Activated naive CD4-positive, alpha-beta T cell treated with anti-CD3 and anti-CD28 coated beads, Interleukin-2, amount 50 U/mL, for 72 hours (primary cell): Measurements from ENCODE around the gene PIGW. TPM values are rescaled to one million over a fixed set of nuclear protein-coding genes. Genes with fewer than 3 reads are reported as not detected.
A peak's percentile ranks its signal among the peaks of the same experiment; 100 is the strongest.

Source experiments
- ATAC-seq, 2 donors: fragments of 150-1000 bp; cut with Tn5 transposase; 2 replicates each; pipeline ENCODE4 v1.10.0; 2021; ENCODE audit warnings: mild to moderate bottlenecking in 2 of 2, moderate library complexity in 2 of 2
- DNase-seq, 2 donors: peaks; one replicate each; pipeline ENCODE4 v3.0.0; 2021 to 2022; ENCODE audit warnings: low spot score in 2 of 2
- H3K27ac Mint-ChIP-seq, 2 donors: one replicate each; pipeline ENCODE4 v1.8.0; 2022; ENCODE audit warnings: mild to moderate bottlenecking in 2 of 2, mixed read lengths in 2 of 2
- H3K36me3 Mint-ChIP-seq, 2 donors: one replicate each; pipeline ENCODE4 v1.8.0; 2022; ENCODE audit warnings: mixed read lengths in 2 of 2
- H3K9me3 Mint-ChIP-seq, 2 donors: one replicate each; pipeline ENCODE4 v1.8.0; 2022; ENCODE audit warnings: mixed read lengths in 2 of 2
- total RNA-seq, 2 donors: library from RNA; stranded (reverse); gene quantifications; one replicate each; pipeline ENCODE4 v1.2.3, GENCODE V29; 2022

Gene PIGW
- total RNA-seq, 2 donors from 2014 or later, result 7.7 to 11.6 TPM

DNA sequence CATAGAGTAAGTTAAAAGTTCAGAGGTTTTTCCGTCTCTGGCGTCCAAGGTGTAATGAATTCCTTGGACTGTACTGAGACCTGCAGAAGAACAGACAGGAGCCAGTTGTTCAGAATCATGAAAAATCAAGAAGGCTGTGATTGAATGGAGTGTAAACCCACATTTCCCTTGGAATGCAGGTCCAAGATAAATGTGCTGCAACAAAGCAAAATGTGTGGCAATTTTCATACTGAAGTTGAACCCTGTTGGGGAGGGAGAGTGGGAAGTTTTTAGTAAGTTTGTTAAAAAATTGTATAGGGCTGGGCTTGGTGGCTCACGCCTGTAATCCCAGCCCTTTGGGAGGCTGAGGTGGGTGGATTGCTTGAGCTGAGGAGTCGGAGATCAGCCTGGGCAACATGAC is 31.3 kb downstream of the PIGW start:
- ATAC-seq, result no peak
- DNase-seq, result no peak
- H3K27ac Mint-ChIP-seq, result no peak overlapping the region
- H3K9me3 Mint-ChIP-seq, result no peaks in the 10 kb centered on the region
- H3K36me3 Mint-ChIP-seq, result peaks cover 0 to 5% of the 10 kb centered on the region in 2 donors

DNA sequence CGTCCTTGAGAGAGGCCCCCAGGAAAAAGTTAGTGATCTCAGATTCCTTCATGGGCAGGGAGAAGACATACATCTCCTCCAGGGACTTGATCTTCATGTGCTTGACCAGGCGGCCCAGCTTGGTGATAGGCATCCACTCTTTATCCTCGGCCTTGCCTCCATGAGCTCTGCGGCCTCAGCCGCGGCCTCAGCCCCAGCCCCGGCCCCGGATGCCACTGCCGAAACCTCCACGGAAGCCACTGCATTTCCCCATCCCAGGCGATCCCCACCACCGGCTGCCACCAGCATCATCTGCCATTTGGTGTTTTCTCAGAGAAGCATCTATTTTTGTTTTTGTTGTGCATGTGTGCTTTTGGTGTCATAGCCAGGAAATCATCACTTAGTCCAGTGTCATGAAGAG is 40.2 kb downstream of the PIGW start:
- no peak for ATAC-seq
- Mint-ChIP-seq H3K9me3 (no peaks in the 10 kb centered on the region), H3K27ac (peak overlapping the region in 1 of 2 donors; percentile 15), H3K36me3 (peaks cover 9 to 14% of the 10 kb centered on the region in 2 donors)
- no peak for DNase-seq

DNA sequence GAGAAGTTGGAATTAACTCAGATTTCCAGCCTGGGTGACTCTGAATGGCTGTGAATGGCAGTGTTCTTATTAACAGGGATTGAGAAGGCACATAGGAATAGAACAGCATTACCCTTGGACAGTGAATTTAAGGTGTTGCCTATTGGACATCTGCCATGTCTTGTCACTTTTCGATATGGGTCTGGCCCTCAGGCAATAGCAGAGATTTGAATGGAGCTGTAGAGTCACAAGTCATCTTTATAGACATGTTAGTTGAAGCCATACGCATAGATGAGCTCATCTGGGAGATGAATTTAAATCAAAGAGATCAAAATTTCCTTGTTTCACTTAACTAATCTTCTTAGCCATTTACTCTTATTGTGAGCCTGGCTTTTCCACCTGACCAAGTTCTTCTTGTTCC is 42.0 kb downstream of the PIGW start:
- no peak for ATAC-seq
- Mint-ChIP-seq H3K27ac (no peak overlapping the region), H3K36me3 (peaks cover 9 to 17% of the 10 kb centered on the region in 2 donors), H3K9me3 (no peaks in the 10 kb centered on the region)
- no peak for DNase-seq

DNA sequence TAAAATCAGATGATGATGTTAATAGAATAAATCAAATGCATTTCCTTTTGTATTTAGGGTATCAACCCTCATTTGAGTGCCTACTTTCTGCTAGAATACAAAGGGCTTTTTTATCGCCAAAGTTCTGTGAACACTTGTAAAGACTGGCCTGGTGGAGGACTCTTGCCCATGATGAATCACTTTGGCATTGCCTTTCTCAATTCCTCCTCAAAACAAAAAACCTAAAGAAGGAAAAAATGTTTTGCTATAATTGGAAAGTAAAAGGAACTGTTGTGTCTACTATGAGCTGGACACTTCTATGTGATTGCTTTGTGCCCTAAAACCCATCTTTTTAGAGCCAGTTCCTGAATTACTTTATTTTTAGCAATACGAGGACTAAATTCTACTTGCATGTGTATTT is 43.9 kb downstream of the PIGW start:
- ATAC-seq, result no peak
- no peak for DNase-seq
- no peaks in the 10 kb centered on the region for H3K9me3 Mint-ChIP-seq
- H3K27ac Mint-ChIP-seq, result no peak overlapping the region
- H3K36me3 Mint-ChIP-seq, result peaks cover 9 to 20% of the 10 kb centered on the region in 2 donors

DNA sequence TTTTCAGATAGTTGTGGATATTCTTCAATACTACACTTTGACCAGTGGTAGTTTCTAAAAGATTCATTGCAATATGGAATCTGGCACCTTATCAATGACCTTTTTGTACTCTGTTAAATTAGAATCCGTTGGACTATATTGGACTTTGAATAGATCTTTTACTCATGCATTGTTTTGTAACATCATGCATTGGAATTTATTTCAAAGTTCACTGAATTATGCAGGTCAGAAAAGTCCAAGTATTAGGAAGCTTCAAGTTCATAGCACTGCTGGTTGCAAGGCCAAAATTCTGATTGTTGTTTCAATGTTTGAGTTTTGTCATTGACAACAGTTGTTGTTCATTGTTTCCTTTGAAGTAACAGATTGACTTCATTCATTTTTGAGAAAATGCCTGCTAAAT is 49.0 kb downstream of the PIGW start:
- ATAC-seq, result no peak
- no peak for DNase-seq
- Mint-ChIP-seq H3K36me3 (peaks cover 14 to 30% of the 10 kb centered on the region in 2 donors), H3K27ac (no peak overlapping the region), H3K9me3 (no peaks in the 10 kb centered on the region)

DNA sequence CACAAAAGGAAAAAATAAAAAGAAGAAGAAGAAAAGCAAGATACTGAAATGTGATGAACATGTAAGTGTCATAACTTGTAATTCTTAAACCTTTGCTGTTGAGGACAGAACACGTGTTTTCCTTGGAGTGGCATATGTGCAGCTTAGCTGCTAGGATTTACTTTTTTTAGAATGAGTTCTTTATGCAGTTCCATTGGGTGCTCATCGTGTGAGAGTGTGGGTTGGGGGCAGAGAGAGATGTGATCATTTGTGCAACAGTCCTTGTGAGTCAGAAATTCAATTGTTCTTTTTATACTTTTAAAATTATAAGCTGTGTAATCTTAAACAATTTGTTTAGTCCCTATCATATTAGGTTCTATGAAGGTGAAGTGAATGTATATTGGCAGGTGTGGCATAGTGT is 51.4 kb downstream of the PIGW start:
- Mint-ChIP-seq H3K27ac (no peak overlapping the region), H3K36me3 (peaks cover 6 to 14% of the 10 kb centered on the region in 2 donors), H3K9me3 (no peaks in the 10 kb centered on the region)
- ATAC-seq, result no peak
- DNase-seq, result no peak

Other genes starting within 250 kb of the PIGW start
- gene TBC1D3G, start 211.1 kb upstream of the PIGW start, total RNA-seq, result not detected
- not detected for gene TBC1D3H, start 146.6 kb upstream of the PIGW start, total RNA-seq
- gene ZNHIT3, start 48.3 kb upstream of the PIGW start, total RNA-seq, result 10 to 100 TPM; 47.4 to 62.3 TPM
- gene MYO19, start 119 bp upstream of the PIGW start, total RNA-seq, result 100 to 1,000 TPM; 153 to 170 TPM
- 100 to 1,000 TPM in 1 of 2 donors, 10 to 100 TPM in 1; 97.7 to 151 TPM for gene GGNBP2, start 9.9 kb downstream of the PIGW start, total RNA-seq
- gene DHRS11, start 56.9 kb downstream of the PIGW start, total RNA-seq, result 1 to 10 TPM; 8.9 to 9.6 TPM
- 10 to 100 TPM in 1 of 2 donors, 1 to 10 TPM in 1; 8.0 to 16.5 TPM for gene MRM1, start 66.6 kb downstream of the PIGW start, total RNA-seq